ENCODE results near the gene CTTNBP2NL. TPM values are rescaled to one million over a fixed set of nuclear protein-coding genes. Genes with fewer than 3 reads are reported as not detected.

The CTTNBP2NL gene
- total and polyA plus RNA-seq, 2 donors: 4.2 to 4.8 TPM

DNA sequence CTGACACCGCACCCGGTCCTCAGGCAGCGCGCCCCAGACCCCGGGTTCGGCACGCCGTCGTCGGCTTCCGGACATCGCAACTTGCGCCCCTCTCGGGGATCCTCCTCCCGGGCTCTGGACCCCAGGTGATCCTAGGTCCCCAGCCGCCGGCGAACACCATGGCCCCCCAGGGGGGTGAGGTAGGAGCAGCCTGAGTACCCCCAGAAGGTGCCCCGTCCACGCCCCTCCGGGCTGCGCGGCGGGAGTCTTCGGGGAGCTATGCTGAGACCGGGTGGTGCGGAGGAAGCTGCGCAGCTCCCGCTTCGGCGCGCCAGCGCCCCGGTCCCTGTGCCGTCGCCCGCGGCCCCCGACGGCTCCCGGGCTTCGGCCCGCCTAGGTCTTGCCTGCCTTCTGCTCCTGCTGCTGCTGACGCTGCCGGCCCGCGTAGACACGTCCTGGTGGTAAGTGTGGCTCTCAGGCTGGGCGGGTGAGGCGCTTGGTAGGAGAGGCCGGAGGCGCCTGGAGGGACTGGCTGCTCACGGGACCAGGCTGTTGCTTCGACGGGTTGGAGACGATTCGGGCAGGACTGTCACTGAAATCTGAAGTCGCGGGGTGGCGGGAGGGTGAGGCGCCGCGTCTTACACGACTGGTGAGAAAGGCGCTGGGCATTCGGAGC lies 113.1 kb downstream of the CTTNBP2NL start:
- peaks cover 9 to 13% of the 10 kb centered on the region in 2 donors for H3K4me1 ChIP-seq (ENCODE audit: control insufficient read depth in 2 of 2, insufficient read depth in 2 of 2, low read length in 2 of 2)
- no peaks in the 10 kb centered on the region for H3K9me3 ChIP-seq (ENCODE audit: control insufficient read depth in 2 of 2, insufficient read depth in 1 of 2, low read length in 1 of 2)
- H3K4me3 ChIP-seq (ENCODE audit: low read length in 2 of 2): peak overlapping the region in 1 of 2 donors; percentile 45
- no peak overlapping the region for H3K27ac ChIP-seq (ENCODE audit: low read depth in 1 of 2, low read length in 1 of 2)
- peak in 3 of 9 donors; percentile 11 to 27 (median 12) for DNase-seq (ENCODE audit: low read depth in 6 of 9, low spot score in 9 of 9)
- 10% methylated on average over 66 of the region's 66 CpGs for WGBS
- H3K27me3 ChIP-seq (ENCODE audit: control insufficient read depth in 2 of 2, insufficient read depth in 1 of 2, low read length in 1 of 2): peaks cover 46 to 95% of the 10 kb centered on the region in 2 donors
- H3K36me3 ChIP-seq (ENCODE audit: control insufficient read depth in 2 of 2, insufficient read depth in 2 of 2, low read length in 1 of 2): no peaks in the 10 kb centered on the region

DNA sequence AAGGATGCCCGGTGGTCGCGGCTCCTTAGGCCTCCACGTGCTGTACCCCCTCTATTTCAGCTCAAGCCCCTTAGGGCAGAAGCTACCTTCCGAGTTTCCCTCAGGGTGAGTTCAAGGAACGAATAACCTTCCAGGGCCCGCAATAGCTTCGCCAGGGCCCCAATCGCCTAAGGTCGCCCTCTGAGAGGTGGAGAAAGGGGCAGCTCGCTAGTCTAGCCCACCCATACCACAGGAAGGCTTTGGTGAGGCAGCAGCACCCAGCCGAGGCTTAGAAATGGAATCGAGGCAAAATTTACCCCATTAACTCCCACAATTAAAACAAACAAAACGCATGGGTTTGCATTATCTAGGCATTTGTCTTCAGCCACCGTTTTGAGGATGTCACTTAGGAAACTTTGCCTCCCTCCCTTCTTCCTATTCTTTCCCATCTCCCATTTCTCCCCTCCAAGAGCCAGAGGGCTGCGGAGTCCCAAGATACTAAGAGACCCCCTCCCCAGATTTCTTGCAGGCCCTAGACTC lies 113.7 kb downstream of the CTTNBP2NL start:
- WGBS: 45% methylated on average over 16 of the region's 16 CpGs
- Histone ChIP-seq H3K27ac (ENCODE audit: low read depth in 1 of 2, low read length in 1 of 2) (no peak overlapping the region), H3K27me3 (ENCODE audit: control insufficient read depth in 2 of 2, insufficient read depth in 1 of 2, low read length in 1 of 2) (peaks cover 40 to 90% of the 10 kb centered on the region in 2 donors)

DNA sequence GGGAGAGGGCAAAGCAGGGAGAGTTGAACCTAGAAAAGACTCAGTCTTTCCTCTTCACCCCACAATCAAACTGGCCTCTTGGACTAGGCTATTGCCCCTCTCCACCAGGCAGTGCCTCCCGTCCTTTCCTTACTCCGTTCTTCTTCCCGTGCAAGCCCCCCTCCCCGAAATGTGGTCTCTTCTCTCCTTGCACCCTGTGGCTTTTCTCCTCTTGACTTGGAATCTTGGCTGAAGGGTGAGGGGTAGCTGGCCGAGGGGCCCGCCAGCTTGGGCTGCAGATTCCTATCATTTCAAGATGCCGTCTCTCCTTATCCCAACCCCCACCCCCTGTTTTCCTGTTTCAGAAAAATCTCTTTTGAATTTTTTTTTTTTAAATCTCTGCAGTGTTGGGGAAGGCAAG lies 114.3 kb downstream of the CTTNBP2NL start:
- Histone ChIP-seq H3K4me1 (ENCODE audit: control insufficient read depth in 2 of 2, insufficient read depth in 2 of 2, low read length in 2 of 2) (peaks cover 9 to 13% of the 10 kb centered on the region in 2 donors), H3K9me3 (ENCODE audit: control insufficient read depth in 2 of 2, insufficient read depth in 1 of 2, low read length in 1 of 2) (no peaks in the 10 kb centered on the region), H3K36me3 (ENCODE audit: control insufficient read depth in 2 of 2, insufficient read depth in 2 of 2, low read length in 1 of 2) (no peaks in the 10 kb centered on the region), H3K4me3 (ENCODE audit: low read length in 2 of 2) (no peak overlapping the region), H3K27me3 (ENCODE audit: control insufficient read depth in 2 of 2, insufficient read depth in 1 of 2, low read length in 1 of 2) (peaks cover 37 to 83% of the 10 kb centered on the region in 2 donors), H3K27ac (ENCODE audit: low read depth in 1 of 2, low read length in 1 of 2) (no peak overlapping the region)
- WGBS: 85% methylated on average over 7 of the region's 7 CpGs
- DNase-seq (ENCODE audit: low read depth in 6 of 9, low spot score in 9 of 9): no peak

More for the DNA sequence above, 113.7 kb downstream of the CTTNBP2NL start:
- H3K9me3 ChIP-seq (ENCODE audit: control insufficient read depth in 2 of 2, insufficient read depth in 1 of 2, low read length in 1 of 2): no peaks in the 10 kb centered on the region
- no peak for DNase-seq (ENCODE audit: low read depth in 6 of 9, low spot score in 9 of 9)
- no peak overlapping the region for H3K4me3 ChIP-seq (ENCODE audit: low read length in 2 of 2)
- H3K36me3 ChIP-seq (ENCODE audit: control insufficient read depth in 2 of 2, insufficient read depth in 2 of 2, low read length in 1 of 2): no peaks in the 10 kb centered on the region
- H3K4me1 ChIP-seq (ENCODE audit: control insufficient read depth in 2 of 2, insufficient read depth in 2 of 2, low read length in 2 of 2): peaks cover 9 to 13% of the 10 kb centered on the region in 2 donors

Other genes starting within 250 kb of the CTTNBP2NL start
- 0.42 TPM for gene WNT2B, start 112.8 kb downstream of the CTTNBP2NL start, total RNA-seq
- 0.64 TPM for gene WNT2B, start 112.8 kb downstream of the CTTNBP2NL start, polyA plus RNA-seq
- gene ST7L, start 222.9 kb downstream of the CTTNBP2NL start, total RNA-seq: 13.9 TPM
- gene ST7L, start 222.9 kb downstream of the CTTNBP2NL start, polyA plus RNA-seq: 13.4 TPM
- gene CAPZA1, start 223.6 kb downstream of the CTTNBP2NL start, total RNA-seq: 249 TPM
- 149 TPM for gene CAPZA1, start 223.6 kb downstream of the CTTNBP2NL start, polyA plus RNA-seq

All from thymus (tissue), 11 donors.